PC-9 (cell line): ENCODE results near the gene KITLG. TPM values are rescaled to one million over a fixed set of nuclear protein-coding genes. Genes with fewer than 3 reads are reported as not detected.

Source experiments
- BruUV-seq: library from RNA; stranded (reverse); fragments of 400-500 nt; replicated peaks from 2 replicates; lab custom pipeline; 2021; lab: Mats Ljungman, UMichigan
- CTCF ChIA-PET: fragments of 300-600 bp; sonication (Branson Sonifier 250); formaldehyde crosslinking; loops from one replicate; lab custom pipeline; 2022; ENCODE audit warnings: antibody characterized with exemption; lab: Charles Lee
- POLR2A ChIA-PET: fragments of 300-600 bp; sonication (Branson Sonifier 250); formaldehyde crosslinking; loops from one replicate; lab custom pipeline; 2022; ENCODE audit warnings: antibody characterized with exemption; ENCODE audit not compliant: unreplicated experiment; lab: Charles Lee
- DNase-seq, 2 experiments: peaks; one replicate each; pipeline versions ENCODE4 v3.0.0 to v3.0.0-alpha.2; 2015 to 2022; ENCODE audit warnings: mixed read lengths in 1 of 2
- H2AFZ ChIP-seq: fragments of 200-600 bp; sonication (generic); 2 replicates; pipeline ENCODE4 v1.8.1; 2017; ENCODE audit warnings: antibody characterized with exemption
- H3F3A ChIP-seq: fragments of 200-600 bp; sonication (generic); 2 replicates; pipeline ENCODE4 v1.8.1; 2017; ENCODE audit warnings: antibody characterized with exemption, mild to moderate bottlenecking, low read depth; ENCODE audit not compliant: insufficient read depth
- H3K27ac ChIP-seq: fragments of 200-600 bp; sonication (generic); 2 replicates; pipeline ENCODE4 v1.6.1; 2016; ENCODE audit warnings: mixed run types
- H3K27me3 ChIP-seq: fragments of 200-600 bp; sonication (generic); 2 replicates; pipeline ENCODE4 v1.6.1; 2016; ENCODE audit warnings: low read depth, mixed run types; ENCODE audit not compliant: insufficient read depth
- H3K36me3 ChIP-seq: fragments of 200-600 bp; sonication (generic); 2 replicates; pipeline ENCODE4 v1.6.1; 2016; ENCODE audit warnings: low read depth, mixed run types
- H3K4me1 ChIP-seq: fragments of 200-600 bp; sonication (generic); replicated peaks from 2 replicates; pipeline ENCODE4 v1.6.1; 2016; ENCODE audit warnings: mixed run types; ENCODE audit not compliant: insufficient read depth
- H3K4me2 ChIP-seq: fragments of 200-600 bp; sonication (generic); 2 replicates; pipeline ENCODE4 v1.6.1; 2017; ENCODE audit warnings: mixed run types
- H3K4me3 ChIP-seq: fragments of 200-600 bp; sonication (generic); 2 replicates; pipeline ENCODE4 v1.6.1; 2016; ENCODE audit warnings: mixed run types
- H3K79me2 ChIP-seq: fragments of 200-600 bp; sonication (generic); 2 replicates; pipeline ENCODE4 v1.6.1; 2017; ENCODE audit warnings: low read depth, mixed run types
- H3K9me2 ChIP-seq: fragments of 200-600 bp; sonication (generic); 2 replicates; pipeline ENCODE4 v1.8.1; 2017; ENCODE audit warnings: mild to moderate bottlenecking; ENCODE audit not compliant: insufficient read depth
- H3K9me3 ChIP-seq: fragments of 200-600 bp; sonication (generic); 2 replicates; pipeline ENCODE4 v1.8.1; 2016; ENCODE audit warnings: low read depth; ENCODE audit not compliant: insufficient read depth
- H4K20me1 ChIP-seq: fragments of 200-600 bp; sonication (generic); 2 replicates; pipeline ENCODE4 v1.8.1; 2017; ENCODE audit not compliant: insufficient read depth
- EZH2 ChIP-seq: fragments of 200-600 bp; sonication (generic); IDR thresholded peaks from 2 replicates; pipeline ENCODE4 v1.8.0; 2017; ENCODE audit warnings: antibody characterized with exemption, low read depth
- intact Hi-C: fragments of 100-400 bp; cut with micrococcal nuclease; formaldehyde crosslinking; loops from one replicate; pipeline ENCODE4 v1.10.0; 2022; ENCODE audit not compliant: unreplicated experiment
- total RNA-seq: library from RNA; stranded (reverse); gene quantifications from 2 replicates; pipeline ENCODE4 v1.2.3, GENCODE V29; 2021
- TF ChIP-seq, protein P1 (sequence below): fragments of 200-600 bp; sonication (generic); conservative IDR thresholded peaks from 2 replicates; pipeline ENCODE4 v1.6.1; 2017; ENCODE audit warnings: mixed run types, antibody characterized with exemption, mild to moderate bottlenecking, moderate library complexity

The KITLG gene
- total RNA-seq, 1 experiment from 2014 or later = 15.8 TPM

DNA sequence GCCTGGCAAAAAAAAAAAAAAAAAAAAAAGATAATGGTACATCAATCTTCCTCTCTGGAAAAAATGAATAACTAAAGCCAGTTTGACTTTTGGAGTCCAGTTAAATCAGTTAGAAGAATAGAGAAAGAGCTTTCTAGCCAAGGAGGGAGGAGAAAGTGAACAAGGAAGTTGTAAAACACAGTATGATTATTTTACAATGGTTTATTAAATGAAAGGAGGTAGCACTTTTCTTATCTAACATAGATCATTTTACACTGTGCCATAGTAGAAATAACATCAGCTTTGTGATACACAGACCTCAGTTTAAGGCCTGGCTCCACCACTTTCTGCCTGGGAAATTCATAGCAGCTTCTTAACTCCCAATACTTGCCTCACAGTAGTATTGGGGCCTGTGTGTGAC is 15.4 kb upstream of the KITLG start:
- Histone ChIP-seq H3K79me2 (no peaks in the 10 kb centered on the region), H3K4me2 (no peak overlapping the region), H3K4me1 (no peaks in the 10 kb centered on the region), H3K9me2 (no peaks in the 10 kb centered on the region), H3K9me3 (no peaks in the 10 kb centered on the region), H4K20me1 (no peaks in the 10 kb centered on the region), H3F3A (no peaks in the 10 kb centered on the region), H3K4me3 (no peak overlapping the region), H3K27me3 (no peaks in the 10 kb centered on the region), H3K36me3 (no peaks in the 10 kb centered on the region), H3K27ac (no peak overlapping the region), H2AFZ (no peak overlapping the region)
- CTCF ChIA-PET = interaction anchor here (0.7 kb wide), 1 partner anchor 178 kb away, joined by 12 read pairs; no protein-coding TSS in a partner anchor
- BruUV-seq = no TSS peak
- TF ChIP-seq EZH2 = no peak
- TF ChIP-seq, protein P1, sequence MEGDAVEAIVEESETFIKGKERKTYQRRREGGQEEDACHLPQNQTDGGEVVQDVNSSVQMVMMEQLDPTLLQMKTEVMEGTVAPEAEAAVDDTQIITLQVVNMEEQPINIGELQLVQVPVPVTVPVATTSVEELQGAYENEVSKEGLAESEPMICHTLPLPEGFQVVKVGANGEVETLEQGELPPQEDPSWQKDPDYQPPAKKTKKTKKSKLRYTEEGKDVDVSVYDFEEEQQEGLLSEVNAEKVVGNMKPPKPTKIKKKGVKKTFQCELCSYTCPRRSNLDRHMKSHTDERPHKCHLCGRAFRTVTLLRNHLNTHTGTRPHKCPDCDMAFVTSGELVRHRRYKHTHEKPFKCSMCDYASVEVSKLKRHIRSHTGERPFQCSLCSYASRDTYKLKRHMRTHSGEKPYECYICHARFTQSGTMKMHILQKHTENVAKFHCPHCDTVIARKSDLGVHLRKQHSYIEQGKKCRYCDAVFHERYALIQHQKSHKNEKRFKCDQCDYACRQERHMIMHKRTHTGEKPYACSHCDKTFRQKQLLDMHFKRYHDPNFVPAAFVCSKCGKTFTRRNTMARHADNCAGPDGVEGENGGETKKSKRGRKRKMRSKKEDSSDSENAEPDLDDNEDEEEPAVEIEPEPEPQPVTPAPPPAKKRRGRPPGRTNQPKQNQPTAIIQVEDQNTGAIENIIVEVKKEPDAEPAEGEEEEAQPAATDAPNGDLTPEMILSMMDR = no peak
- no peak for DNase-seq
- intact Hi-C loops = no loop called here
- POLR2A ChIA-PET = no interaction called here

- Histone ChIP-seq H3F3A (no peaks in the 10 kb centered on the region), H3K4me1 (no peaks in the 10 kb centered on the region), H3K9me2 (no peaks in the 10 kb centered on the region), H3K9me3 (no peaks in the 10 kb centered on the region), H4K20me1 (no peaks in the 10 kb centered on the region), H2AFZ (no peak overlapping the region), H3K27me3 (no peaks in the 10 kb centered on the region), H3K36me3 (no peaks in the 10 kb centered on the region), H3K27ac (no peak overlapping the region), H3K4me2 (no peak overlapping the region), H3K4me3 (no peak overlapping the region), H3K79me2 (no peaks in the 10 kb centered on the region)
- ChIA-PET POLR2A (no interaction called here), CTCF (no interaction called here)
- DNase-seq = no peak
- no peak for TF ChIP-seq EZH2
- TF ChIP-seq, protein P1 = no peak
- no TSS peak for BruUV-seq
- intact Hi-C loops = no loop called here
Measured at GRCh38 chr12:88594780-88595179, 14.5 kb upstream of the KITLG start.

DNA sequence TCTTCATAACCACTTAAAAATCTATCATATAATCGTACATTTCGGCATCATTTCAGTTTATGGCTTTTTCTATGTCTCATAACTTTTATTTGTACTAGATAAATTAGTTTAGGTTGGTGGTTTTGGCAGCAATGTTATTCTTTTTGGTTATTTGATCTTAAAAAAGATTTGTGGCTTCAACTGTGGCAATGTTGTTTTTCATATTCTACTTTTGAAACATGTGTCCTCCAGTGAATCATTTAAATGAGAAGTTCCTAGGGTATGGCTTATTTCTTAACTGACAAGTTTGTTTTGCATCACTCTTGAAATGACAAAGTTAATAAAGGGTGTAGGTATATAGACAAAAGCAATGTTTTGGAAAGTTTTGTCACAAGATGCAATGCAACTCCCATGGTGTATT is 11.1 kb upstream of the KITLG start:
- intact Hi-C loops = no loop called here
- Histone ChIP-seq H3K4me2 (no peak overlapping the region), H3K9me3 (peaks cover 2% of the 10 kb centered on the region; the same call in 1 of the 2 replicates), H3K36me3 (no peaks in the 10 kb centered on the region), H3K9me2 (no peaks in the 10 kb centered on the region), H2AFZ (no peak overlapping the region), H3K4me1 (no peaks in the 10 kb centered on the region), H3K27me3 (no peaks in the 10 kb centered on the region), H4K20me1 (no peaks in the 10 kb centered on the region), H3F3A (no peaks in the 10 kb centered on the region), H3K79me2 (no peaks in the 10 kb centered on the region), H3K4me3 (no peak overlapping the region), H3K27ac (no peak overlapping the region)
- no TSS peak for BruUV-seq
- CTCF ChIA-PET = no interaction called here
- no peak for DNase-seq
- TF ChIP-seq, protein P1 = no peak
- no peak for TF ChIP-seq EZH2
- POLR2A ChIA-PET = no interaction called here
